Stimulated activated CD4-positive, alpha-beta T cell treated with anti-CD3 and anti-CD28 coated beads, Interleukin-4, amount 100 ng/mL, for 24 hours (primary cell): ENCODE measurements around the gene TNIP2.
A peak's percentile ranks its signal among the peaks of the same experiment; 100 is the strongest.

Source experiments
- DNase-seq: peaks from one replicate; pipeline ENCODE4 v3.0.0-alpha.2; 2020

TNIP2 gene

GRCh38 chr4:2755821-2756690 is at the start of gene TNIP2:
TSS of gene TNIP2 (minus strand) at chr4:2756336. CDS start at chr4:2756289, 47 bp downstream.
- DNase-seq = peak; percentile 75

- DNase-seq = no peak
Measured at GRCh38 chr4:2804973-2805501, 48.9 kb upstream of the TNIP2 start.

GRCh38 chr4:2804449-2804972 is 48.4 kb upstream of the TNIP2 start:
- no peak for DNase-seq

- DNase-seq = no peak
Measured at GRCh38 chr4:2803624-2804448, 47.7 kb upstream of the TNIP2 start.

GRCh38 chr4:2802618-2803531 is 46.7 kb upstream of the TNIP2 start:
- DNase-seq = no peak

- peak; percentile 41 for DNase-seq
Measured at GRCh38 chr4:2800691-2801596, 44.8 kb upstream of the TNIP2 start.

- DNase-seq = no peak
Measured at GRCh38 chr4:2799971-2800690, 44.0 kb upstream of the TNIP2 start.

- DNase-seq = no peak
Measured at GRCh38 chr4:2799224-2799911, 43.2 kb upstream of the TNIP2 start.

GRCh38 chr4:2798399-2799223 is 42.5 kb upstream of the TNIP2 start:
- peak; percentile 49 for DNase-seq

- DNase-seq = peak; percentile 64
Measured at GRCh38 chr4:2797545-2798305, 41.6 kb upstream of the TNIP2 start.

GRCh38 chr4:2796849-2797544 is 40.9 kb upstream of the TNIP2 start:
- no peak for DNase-seq

GRCh38 chr4:2795893-2796848 is 40.0 kb upstream of the TNIP2 start:
- DNase-seq = no peak

GRCh38 chr4:2795300-2795892 is 39.3 kb upstream of the TNIP2 start:
- DNase-seq = no peak

GRCh38 chr4:2794486-2795299 is 38.6 kb upstream of the TNIP2 start:
- DNase-seq = no peak
